Keratinocyte (primary cell): ENCODE data around the gene KRT14. TPM values are rescaled to one million over a fixed set of nuclear protein-coding genes. Genes with fewer than 3 reads are reported as not detected.

ENCODE experiments used
- DNase-seq: peaks from one replicate; pipeline ENCODE4 v3.0.0-alpha.2; 2011; ENCODE audit warnings: low read depth, missing footprints, low spot score
- FAIRE-seq: peaks from 2 replicates; lab custom pipeline; 2011; peaks lifted over from hg19 to GRCh38; lab: Jason Lieb, UNC
- H2AFZ ChIP-seq: 2 replicates; pipeline ENCODE4 v1.6.0; 2012; ENCODE audit warnings: low read length, control low read depth, inconsistent platforms; ENCODE audit not compliant: control insufficient read depth
- H3K27ac ChIP-seq: 2 replicates; pipeline ENCODE4 v1.5.1; 2011; ENCODE audit warnings: low read length; ENCODE audit not compliant: control insufficient read depth, insufficient read depth
- H3K27me3 ChIP-seq: 3 replicates; pipeline ENCODE4 v1.6.0; 2011; ENCODE audit warnings: low read length; ENCODE audit not compliant: control insufficient read depth, insufficient read depth; ENCODE audit errors: extremely low read depth
- H3K36me3 ChIP-seq, 2 experiments: 2 replicates in 1 of 2; 3 replicates in 1 of 2; pipeline ENCODE4 v1.5.1; 2011; ENCODE audit warnings: low read length in 2 of 2, mild to moderate bottlenecking in 1 of 2; ENCODE audit not compliant: control insufficient read depth in 2 of 2, insufficient read depth in 2 of 2; ENCODE audit errors: extremely low read depth in 1 of 2
- H3K4me1 ChIP-seq: 3 replicates; pipeline ENCODE4 v1.5.1; 2011; ENCODE audit warnings: low read length; ENCODE audit not compliant: control insufficient read depth, insufficient read depth; ENCODE audit errors: extremely low read depth
- H3K4me2 ChIP-seq: 3 replicates; pipeline ENCODE4 v1.6.0; 2011; ENCODE audit warnings: low read depth, low read length; ENCODE audit not compliant: control insufficient read depth, insufficient read depth; ENCODE audit errors: extremely low read depth
- H3K4me3 ChIP-seq, 3 experiments: fragments of 200-600 bp in 1 of 3; sonication (generic) in 1 of 3; 2 replicates in 2 of 3; 3 replicates in 1 of 3; pipeline ENCODE4 v1.5.1; 2011 to 2016; ENCODE audit warnings: low read length in 3 of 3, mild to moderate bottlenecking in 3 of 3, control low read depth in 2 of 3, inconsistent platforms in 1 of 3, low read depth in 1 of 3, mixed read lengths in 1 of 3, mixed run types in 1 of 3, moderate library complexity in 1 of 3; ENCODE audit not compliant: control insufficient read depth in 2 of 3, insufficient read depth in 2 of 3; ENCODE audit errors: extremely low read depth in 1 of 3
- H3K79me2 ChIP-seq: 2 replicates; pipeline ENCODE4 v1.6.0; 2012; ENCODE audit warnings: low read length; ENCODE audit not compliant: control insufficient read depth, insufficient read depth
- H3K9ac ChIP-seq: 3 replicates; pipeline ENCODE4 v1.6.0; 2011; ENCODE audit warnings: low read length; ENCODE audit not compliant: control insufficient read depth, insufficient read depth; ENCODE audit errors: extremely low read depth
- H3K9me1 ChIP-seq: 3 replicates; pipeline ENCODE4 v1.6.0; 2011; ENCODE audit warnings: low read length; ENCODE audit not compliant: control insufficient read depth, insufficient read depth; ENCODE audit errors: extremely low read depth
- H3K9me3 ChIP-seq: 2 replicates; pipeline ENCODE4 v1.5.1; 2012; ENCODE audit warnings: low read depth, low read length; ENCODE audit not compliant: control insufficient read depth
- H4K20me1 ChIP-seq: 3 replicates; pipeline ENCODE4 v1.6.0; 2011; ENCODE audit warnings: low read length; ENCODE audit not compliant: control insufficient read depth, insufficient read depth; ENCODE audit errors: extremely low read depth
- EZH2 ChIP-seq: IDR thresholded peaks from one replicate; pipeline ENCODE4 v1.6.1; 2012; ENCODE audit warnings: inconsistent platforms, mild to moderate bottlenecking, low read length, moderate library complexity
- dilution Hi-C: fragments of 300-500 bp; cut with MboI; formaldehyde crosslinking; loops from one replicate; pipeline ENCODE4 v1.7.0; 2020; ENCODE audit warnings: low sequenced_read_pairs; ENCODE audit not compliant: extremely low pct_ligation_motif_present
- polyA plus RNA-seq, 5 experiments: library from polyadenylated mRNA; depleted of rRNA in 3 of 5; stranded (reverse) in 3 of 5; stranded (forward) in 1 of 5; unstranded in 1 of 5; fragments of >200 nt; gene quantifications; 1 replicate in 1 of 5; 2 replicates in 3 of 5; 3 replicates in 1 of 5; pipeline versions ENCODE4 v1.2.1 to v1.2.3, GENCODE V29; 2011 to 2012; ENCODE audit warnings: missing spikeins in 2 of 5, low read depth in 1 of 5, low replicate concordance in 1 of 5
- TF ChIP-seq, protein P1 (sequence below), 3 experiments: IDR thresholded peaks in 1 of 3; conservative IDR thresholded peaks in 1 of 3; optimal IDR thresholded peaks in 1 of 3; 2 replicates in 2 of 3; 3 replicates in 1 of 3; pipeline versions ENCODE3 to v1.5.1; 2011; ENCODE audit warnings: low read length in 3 of 3, mild to moderate bottlenecking in 3 of 3, moderate library complexity in 2 of 3, control low read depth in 1 of 3, inconsistent platforms in 1 of 3; ENCODE audit not compliant: insufficient read depth in 2 of 3; ENCODE audit errors: extremely low read depth in 1 of 3

KRT14 gene
- polyA plus RNA-seq, 1 donor (not counting 4 experiments of a cell fraction or from before 2014, with no cell fraction given), result 26,041 TPM

DNA sequence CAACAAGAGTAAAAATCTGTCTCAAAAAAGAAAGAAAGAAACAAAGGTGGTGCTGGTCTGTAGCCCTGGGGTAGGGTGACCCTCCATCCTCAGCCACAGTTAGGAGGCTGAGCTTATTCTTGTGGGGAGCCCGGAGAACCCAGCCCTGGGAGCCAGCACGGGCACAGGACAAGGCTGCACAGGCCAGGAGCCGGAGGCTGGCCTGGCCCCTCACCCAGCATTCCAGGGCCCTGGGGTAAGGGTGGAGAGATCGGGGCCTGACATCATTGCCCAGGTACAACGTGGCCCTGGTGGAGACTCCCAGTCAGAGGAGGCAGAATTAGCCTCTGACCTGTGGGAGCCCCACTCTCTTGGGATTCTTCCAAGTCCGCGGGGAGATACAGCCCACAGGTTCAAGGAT lies 47.9 kb upstream of the KRT14 start:
- Histone ChIP-seq H3K9me1 (no peaks in the 10 kb centered on the region), H3K9ac (peak overlapping the region; percentile 42), H3K27ac (no peak overlapping the region), H3K9me3 (no peaks in the 10 kb centered on the region), H3K79me2 (no peaks in the 10 kb centered on the region), H3K4me1 (peaks cover 26% of the 10 kb centered on the region), H3K4me3 (no peak overlapping the region), H2AFZ (peak overlapping the region; percentile 55), H3K36me3 (no peaks in the 10 kb centered on the region), H3K27me3 (no peaks in the 10 kb centered on the region), H3K4me2 (peak overlapping the region; percentile 41), H4K20me1 (no peaks in the 10 kb centered on the region)
- dilution Hi-C loops, result no loop called here
- FAIRE-seq (no peak), DNase-seq (no peak)
- TF ChIP-seq, protein P1, sequence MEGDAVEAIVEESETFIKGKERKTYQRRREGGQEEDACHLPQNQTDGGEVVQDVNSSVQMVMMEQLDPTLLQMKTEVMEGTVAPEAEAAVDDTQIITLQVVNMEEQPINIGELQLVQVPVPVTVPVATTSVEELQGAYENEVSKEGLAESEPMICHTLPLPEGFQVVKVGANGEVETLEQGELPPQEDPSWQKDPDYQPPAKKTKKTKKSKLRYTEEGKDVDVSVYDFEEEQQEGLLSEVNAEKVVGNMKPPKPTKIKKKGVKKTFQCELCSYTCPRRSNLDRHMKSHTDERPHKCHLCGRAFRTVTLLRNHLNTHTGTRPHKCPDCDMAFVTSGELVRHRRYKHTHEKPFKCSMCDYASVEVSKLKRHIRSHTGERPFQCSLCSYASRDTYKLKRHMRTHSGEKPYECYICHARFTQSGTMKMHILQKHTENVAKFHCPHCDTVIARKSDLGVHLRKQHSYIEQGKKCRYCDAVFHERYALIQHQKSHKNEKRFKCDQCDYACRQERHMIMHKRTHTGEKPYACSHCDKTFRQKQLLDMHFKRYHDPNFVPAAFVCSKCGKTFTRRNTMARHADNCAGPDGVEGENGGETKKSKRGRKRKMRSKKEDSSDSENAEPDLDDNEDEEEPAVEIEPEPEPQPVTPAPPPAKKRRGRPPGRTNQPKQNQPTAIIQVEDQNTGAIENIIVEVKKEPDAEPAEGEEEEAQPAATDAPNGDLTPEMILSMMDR (optimal IDR thresholded peaks at IDR 0.05 in 1 of 3, IDR thresholded peaks at IDR 0.05 in 1 of 3, conservative IDR thresholded peaks at IDR 0.05 in 1 of 3; ENCODE audit: extremely low read depth in 1 of 3, insufficient read depth in 2 of 3, low read length in 3 of 3), result no peak
- TF ChIP-seq EZH2, result no peak

- no peak for DNase-seq
- Histone ChIP-seq H2AFZ (no peak overlapping the region), H3K36me3 (no peaks in the 10 kb centered on the region), H3K27me3 (no peaks in the 10 kb centered on the region), H3K79me2 (no peaks in the 10 kb centered on the region), H3K9me1 (no peaks in the 10 kb centered on the region), H4K20me1 (no peaks in the 10 kb centered on the region), H3K9ac (no peak overlapping the region), H3K27ac (no peak overlapping the region), H3K4me3 (no peak overlapping the region), H3K4me1 (peaks cover 36% of the 10 kb centered on the region), H3K4me2 (no peak overlapping the region), H3K9me3 (no peaks in the 10 kb centered on the region)
- TF ChIP-seq, protein P1 (optimal IDR thresholded peaks at IDR 0.05 in 1 of 3, IDR thresholded peaks at IDR 0.05 in 1 of 3, conservative IDR thresholded peaks at IDR 0.05 in 1 of 3; ENCODE audit: extremely low read depth in 1 of 3, insufficient read depth in 2 of 3, low read length in 3 of 3), result no peak
- no peak for TF ChIP-seq EZH2
- dilution Hi-C loops, result no loop called here
- peak; percentile 84 for FAIRE-seq
Measured at GRCh38 chr17:41633556-41634199, 47.0 kb upstream of the KRT14 start.
